ENCODE results near the gene LGMN. TPM values are rescaled to one million over a fixed set of nuclear protein-coding genes. Genes with fewer than 3 reads are reported as not detected.

Gene LGMN
- polyA plus RNA-seq, 4 donors: 98.6 to 145 (median 111) TPM

DNA sequence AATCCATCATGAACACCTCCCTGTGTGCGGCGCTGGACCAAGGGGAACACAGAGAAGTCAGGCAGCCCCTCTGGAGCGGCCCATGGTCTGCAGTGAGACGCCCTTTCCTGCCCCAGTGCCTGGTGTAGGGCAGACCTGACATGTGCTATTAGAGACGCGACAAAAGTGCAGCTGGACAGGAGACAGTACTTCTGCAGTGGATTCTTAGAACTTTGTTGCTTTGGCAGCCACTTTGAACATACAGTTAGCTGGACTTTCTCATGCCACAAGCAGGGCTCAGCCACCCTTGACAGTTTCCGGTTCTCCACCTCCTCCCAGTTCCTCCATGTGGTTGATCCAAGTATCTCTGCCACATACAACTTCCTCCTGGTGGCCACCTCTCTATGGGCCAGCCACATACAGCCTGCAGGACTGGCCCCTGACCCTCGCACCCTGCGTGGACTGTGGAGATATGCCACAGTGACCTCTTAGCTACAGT is 45.9 kb downstream of the LGMN start:
- DNase-seq (ENCODE audit: low read depth in 4 of 4, low spot score in 3 of 4): no peak

GRCh38 chr14:92701826-92702225 is 46.6 kb downstream of the LGMN start:
- DNase-seq (ENCODE audit: low read depth in 4 of 4, low spot score in 3 of 4): no peak

GRCh38 chr14:92698393-92698792 is 50.0 kb downstream of the LGMN start:
- no peak for DNase-seq (ENCODE audit: low read depth in 4 of 4, low spot score in 3 of 4)

- no peak for DNase-seq (ENCODE audit: low read depth in 4 of 4, low spot score in 3 of 4)
Measured at GRCh38 chr14:92696366-92696765, 52.1 kb downstream of the LGMN start.

DNA sequence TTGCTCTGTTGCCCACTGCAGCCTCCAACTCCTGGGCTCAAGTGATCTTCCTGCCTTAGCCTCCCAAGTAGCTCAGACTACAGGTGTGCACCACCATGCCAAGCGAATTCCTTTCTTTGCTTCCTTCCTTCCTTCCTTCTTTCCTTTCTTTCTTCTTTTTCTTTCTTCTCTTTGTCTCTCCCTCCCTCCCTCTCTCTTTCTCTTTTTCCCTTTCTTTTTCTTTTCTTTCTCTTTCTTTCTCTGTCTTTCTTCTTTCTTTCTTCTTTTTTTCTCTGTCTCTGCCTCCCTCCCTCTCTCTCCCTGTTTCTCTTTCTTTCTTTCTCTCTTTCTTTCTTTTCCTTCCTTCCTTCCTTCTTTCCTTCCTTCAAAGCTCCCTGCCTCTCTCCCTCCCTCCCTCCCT is 52.9 kb downstream of the LGMN start:
- no peak for DNase-seq (ENCODE audit: low read depth in 4 of 4, low spot score in 3 of 4)

- DNase-seq (ENCODE audit: low read depth in 4 of 4, low spot score in 3 of 4): no peak
Measured at GRCh38 chr14:92694807-92695206, 53.6 kb downstream of the LGMN start.

DNA sequence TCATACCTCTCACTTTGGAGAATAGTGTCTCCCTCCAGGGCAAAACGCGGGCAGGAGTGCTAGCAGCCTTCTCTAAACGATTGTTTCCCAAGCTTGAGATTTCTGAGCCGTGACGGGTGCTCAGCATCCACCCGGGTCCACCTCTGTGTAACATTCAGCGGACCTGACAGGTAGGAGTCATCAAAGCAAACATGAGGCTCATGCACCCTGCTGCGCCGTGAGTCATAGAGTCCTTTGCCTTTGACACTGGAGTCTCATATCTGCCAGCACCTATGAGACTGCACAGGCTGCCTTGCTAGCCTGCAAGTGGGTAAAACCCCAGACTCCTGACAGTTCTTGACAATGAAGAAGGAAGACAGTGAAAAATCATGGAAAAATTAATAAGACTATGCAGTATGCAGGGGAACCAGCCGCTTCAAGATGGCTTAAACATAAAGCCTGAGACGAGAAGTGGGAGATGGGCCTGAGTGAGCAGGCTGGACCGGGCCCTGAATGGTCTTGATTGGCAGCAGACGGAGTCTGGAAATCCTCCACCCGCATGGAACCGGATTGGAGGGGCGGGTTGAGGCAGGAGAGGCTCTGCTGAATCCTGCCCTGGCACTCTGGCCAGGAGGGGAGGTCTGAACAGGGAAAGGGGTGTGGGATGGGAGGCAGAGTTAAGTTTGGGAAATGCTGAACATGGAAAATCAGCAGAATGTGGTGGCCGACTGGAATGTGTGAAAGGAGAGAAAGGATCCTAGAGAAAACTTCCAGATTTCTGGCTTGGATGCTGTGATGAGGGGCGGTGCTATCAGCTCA is 54.2 kb downstream of the LGMN start:
- no peak for DNase-seq (ENCODE audit: low read depth in 4 of 4, low spot score in 3 of 4)

GRCh38 chr14:92692822-92693226 is 55.6 kb downstream of the LGMN start:
- DNase-seq (ENCODE audit: low read depth in 4 of 4, low spot score in 3 of 4): no peak

GRCh38 chr14:92690171-92691011 is 58.0 kb downstream of the LGMN start:
- no peak for DNase-seq (ENCODE audit: low read depth in 4 of 4, low spot score in 3 of 4)

DNA sequence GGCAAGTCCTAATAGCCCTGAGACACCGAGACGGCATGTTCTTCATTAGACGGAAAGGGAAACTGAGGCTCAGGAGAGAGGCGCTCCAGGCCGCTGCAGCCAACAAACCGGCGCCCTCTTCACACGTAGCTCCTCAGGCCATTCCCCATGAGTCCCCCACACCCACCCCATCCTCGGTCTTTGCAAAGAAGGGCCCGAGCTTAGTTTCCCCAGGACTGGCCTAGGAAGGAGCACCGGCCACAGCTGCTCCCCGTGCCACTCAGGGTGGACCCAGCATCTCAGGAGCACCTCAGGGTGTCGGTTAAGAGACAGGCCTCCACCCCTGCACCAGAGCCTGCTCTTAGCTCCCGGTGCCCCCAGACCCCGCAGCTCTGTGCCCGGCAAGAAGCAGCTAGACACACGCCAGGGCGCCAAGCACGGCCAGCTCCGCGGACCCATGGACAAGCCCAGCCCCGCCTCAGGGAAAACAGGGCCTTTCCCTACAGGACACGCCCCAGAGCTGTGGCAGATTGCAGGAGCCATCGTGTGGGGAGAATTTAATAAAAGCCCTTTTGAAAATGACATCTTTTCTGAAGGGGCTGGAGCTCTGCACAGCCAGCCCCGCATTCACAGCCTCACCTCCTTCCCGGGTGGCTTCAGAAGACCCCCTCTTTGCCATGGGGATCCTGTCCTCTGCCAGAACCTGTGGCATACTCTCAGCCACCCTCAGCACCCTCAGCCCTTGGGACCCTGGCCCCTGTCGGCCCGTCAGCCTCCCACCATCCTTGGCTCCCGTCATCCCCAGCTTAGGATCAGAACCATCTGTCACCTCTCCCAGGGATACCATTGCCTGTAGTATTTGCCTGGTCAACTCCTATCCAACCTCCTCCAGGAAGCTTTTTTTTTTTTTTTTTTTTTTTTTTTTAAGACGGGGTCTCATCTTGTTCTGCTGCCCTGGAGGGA is 59.7 kb downstream of the LGMN start:
- DNase-seq (ENCODE audit: low read depth in 4 of 4, low spot score in 3 of 4): no peak

DNA sequence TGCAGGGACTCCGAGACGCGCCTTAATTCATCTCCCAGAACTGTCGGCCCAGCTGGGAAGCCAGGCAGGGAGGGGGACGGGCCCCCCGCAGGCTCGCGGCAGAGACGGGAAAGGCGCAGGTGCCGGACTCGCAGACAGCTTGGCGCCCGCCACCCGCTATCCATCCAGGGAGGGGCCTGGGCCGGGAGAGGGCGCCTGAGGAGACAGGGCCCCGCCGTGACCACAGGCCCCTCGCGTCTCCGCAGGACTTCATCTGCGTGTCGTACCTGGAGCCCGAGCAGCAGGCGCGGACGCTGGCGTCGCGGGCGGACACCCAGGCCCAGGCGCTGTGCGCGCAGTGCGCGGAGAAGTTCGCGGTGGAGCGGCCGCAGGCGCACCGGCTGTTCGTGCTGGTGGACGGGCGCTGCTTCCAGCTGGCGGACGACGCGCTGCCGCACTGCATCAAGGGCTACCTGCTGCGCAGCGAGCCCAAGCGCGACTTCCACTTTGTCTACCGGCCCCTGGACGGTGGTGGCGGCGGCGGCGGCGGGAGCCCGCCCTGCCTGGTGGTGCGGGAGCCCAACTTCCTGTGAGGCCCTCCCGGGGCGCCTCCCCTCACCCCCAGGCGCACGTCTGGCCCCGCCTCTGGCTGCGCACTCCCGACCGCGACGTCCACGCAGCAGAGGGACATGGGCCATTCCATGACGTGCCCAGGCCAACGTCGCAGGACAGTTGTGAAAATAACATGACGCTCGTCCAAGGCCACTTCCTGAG is 60.6 kb downstream of the LGMN start:
- DNase-seq (ENCODE audit: low read depth in 4 of 4, low spot score in 3 of 4): no peak

GRCh38 chr14:92686900-92687427 is 61.5 kb downstream of the LGMN start:
- DNase-seq (ENCODE audit: low read depth in 4 of 4, low spot score in 3 of 4): peak in 1 of 4 donors; percentile 36

GRCh38 chr14:92686411-92686899 is 62.0 kb downstream of the LGMN start:
- DNase-seq (ENCODE audit: low read depth in 4 of 4, low spot score in 3 of 4): no peak

DNA sequence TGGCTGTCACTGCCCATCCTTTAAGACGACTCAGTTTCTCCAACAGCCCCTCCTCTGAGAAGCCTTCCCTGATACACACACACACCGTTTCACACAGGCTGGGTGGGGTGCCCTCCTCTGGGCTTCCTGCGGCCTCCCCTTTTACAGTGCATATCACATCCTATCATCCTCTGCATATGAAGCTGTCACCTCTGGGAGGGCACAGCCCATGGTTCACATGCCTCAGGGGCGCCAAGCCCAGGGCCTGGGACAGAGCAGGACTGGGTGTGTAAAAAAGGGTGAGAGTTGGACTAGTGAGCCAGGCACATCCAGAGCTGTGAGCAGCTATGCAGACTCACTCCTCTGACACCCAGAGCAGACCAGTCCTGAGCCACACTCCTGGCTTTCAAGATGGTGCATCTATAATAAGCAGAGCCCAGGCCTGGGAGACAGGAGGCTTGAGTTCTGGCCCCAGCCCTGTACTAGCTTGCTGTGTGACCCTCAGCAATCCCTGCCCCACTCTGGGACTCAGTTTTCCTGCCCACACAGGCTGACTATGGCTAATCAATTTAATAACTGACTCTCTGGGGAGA is 62.6 kb downstream of the LGMN start:
- no peak for DNase-seq (ENCODE audit: low read depth in 4 of 4, low spot score in 3 of 4)

GRCh38 chr14:92684801-92685560 is 63.4 kb downstream of the LGMN start:
- DNase-seq (ENCODE audit: low read depth in 4 of 4, low spot score in 3 of 4): no peak

DNA sequence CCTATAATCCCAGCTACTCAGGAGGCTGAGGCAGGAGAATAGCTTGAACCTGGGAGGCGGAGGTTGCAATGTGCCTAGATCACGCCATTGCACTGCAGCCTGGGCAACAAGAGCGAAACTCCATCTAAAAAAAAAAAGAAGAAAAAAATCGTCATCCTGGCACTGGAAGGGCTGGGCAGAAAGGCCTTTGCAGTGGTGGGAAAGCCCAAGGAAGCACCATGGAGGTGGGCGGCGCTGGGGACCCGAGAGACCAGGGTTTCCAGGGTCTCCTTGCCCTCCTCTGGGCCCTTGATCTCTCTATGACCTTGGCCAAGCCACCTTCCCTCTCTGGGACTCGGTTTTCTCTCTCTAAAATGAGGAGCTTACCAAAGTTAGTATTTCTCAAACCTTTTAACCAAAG is 65.4 kb downstream of the LGMN start:
- no peak for DNase-seq (ENCODE audit: low read depth in 4 of 4, low spot score in 3 of 4)

GRCh38 chr14:92680781-92681650 is 67.4 kb downstream of the LGMN start:
- no peak for DNase-seq (ENCODE audit: low read depth in 4 of 4, low spot score in 3 of 4)
